ENCODE results near the gene RIN3. TPM values are rescaled to one million over a fixed set of nuclear protein-coding genes. Genes with fewer than 3 reads are reported as not detected.
A peak's percentile ranks its signal among the peaks of the same experiment; 100 is the strongest.

Gene RIN3
- total and polyA plus RNA-seq, 10 of the 15 experiments (the other 5 are each of a cell fraction or from before 2014, with no cell fraction given) = 0.91 to 23.3 (median 6.3) TPM

- no peak overlapping the region for H3K4me2 ChIP-seq (ENCODE audit: control insufficient read depth, insufficient read depth)
- ChIA-PET SMC1A (ENCODE audit: uncharacterized antibody, unreplicated experiment) (no interaction called here), CTCF (no interaction called here), POLR2A (no interaction called here), RAD21 (ENCODE audit: unreplicated experiment) (no interaction called here)
- DNase-seq (ENCODE audit: low read depth, low spot score) = no peak
- in situ Hi-C loops (cut with MboI) = no loop called here
- H3K9ac ChIP-seq (ENCODE audit: control insufficient read depth, insufficient read depth, low read length) = no peak overlapping the region
- BruUV-seq (replicated peaks) = TSS peak; percentile 20
- no peak overlapping the region for H3K4me3 ChIP-seq
- H3K27me3 ChIP-seq (replicated peaks in 1 of 2; ENCODE audit: control insufficient read depth in 2 of 2, insufficient read depth in 2 of 2, low read length in 1 of 2) = no peaks in the 10 kb centered on the region
- ATAC-seq = no peak
- H3K79me2 ChIP-seq (ENCODE audit: control insufficient read depth, insufficient read depth, low read length) = no peaks in the 10 kb centered on the region
- H3K4me1 ChIP-seq (ENCODE audit: control insufficient read depth, insufficient read depth, low read length) = peaks cover 22% of the 10 kb centered on the region
- TF ChIP-seq FOXK2 (IDR thresholded peaks at IDR 0.05) (no peak), NFIC (IDR thresholded peaks at IDR 0.05; ENCODE audit: low read depth, low read length) (no peak), RAD21 (IDR thresholded peaks at IDR 0.05; ENCODE audit: insufficient read depth, low read depth, low read length) (no peak), DPF2 (IDR thresholded peaks at IDR 0.05) (no peak), RELA (IDR thresholded peaks at IDR 0.05; ENCODE audit: borderline replicate concordance, partially characterized antibody) (no peak), GABPA (IDR thresholded peaks at IDR 0.05; ENCODE audit: low read depth) (no peak), HDAC6 (IDR thresholded peaks at IDR 0.05; ENCODE audit: unreplicated experiment) (no peak), CHD2 (IDR thresholded peaks at IDR 0.05; ENCODE audit: borderline replicate concordance, low read depth, low read length) (no peak), STAT3 (IDR thresholded peaks at IDR 0.05; ENCODE audit: low read depth, low read length) (no peak), NRF1 (conservative IDR thresholded peaks at IDR 0.05; ENCODE audit: low read depth, low read length) (no peak), IRF3 (IDR thresholded peaks at IDR 0.05) (no peak), MYB (IDR thresholded peaks at IDR 0.05; ENCODE audit: borderline replicate concordance, low read depth, low read length) (no peak), USF1 (IDR thresholded peaks at IDR 0.05; ENCODE audit: borderline replicate concordance, extremely low read length, insufficient read depth, low read depth, low read length) (no peak), ASH2L (IDR thresholded peaks at IDR 0.05; ENCODE audit: borderline replicate concordance, low read depth) (no peak)
- H2AFZ ChIP-seq (ENCODE audit: control insufficient read depth, low read depth, low read length) = no peak overlapping the region
- no peaks in the 10 kb centered on the region; the same call in 2 of the 3 replicates for H3K9me3 ChIP-seq (replicated peaks; ENCODE audit: control insufficient read depth, insufficient read depth, low read length)
- no peaks in the 10 kb centered on the region for H3K36me3 ChIP-seq (ENCODE audit: control insufficient read depth in 2 of 2, insufficient read depth in 2 of 2, low read length in 1 of 2)
- H4K20me1 ChIP-seq (ENCODE audit: control insufficient read depth, insufficient read depth) = no peaks in the 10 kb centered on the region; the same call in 1 of the 2 replicates
- no peak for FAIRE-seq
- intact Hi-C loops (cut with micrococcal nuclease; ENCODE audit: unreplicated experiment) = no loop called here
- no peak overlapping the region for H3K27ac ChIP-seq (ENCODE audit: control insufficient read depth, insufficient read depth)
Observed at GRCh38 chr14:92591346-92591745, 77.8 kb downstream of the RIN3 start.
